Ovary (tissue), 9 donors: Measurements from ENCODE around the gene KAT6B. TPM values are rescaled to one million over a fixed set of nuclear protein-coding genes. Genes with fewer than 3 reads are reported as not detected.

Experiments
- DNase-seq, 5 donors: peaks; one replicate each; pipeline ENCODE4 v3.0.0-alpha.2; 2019 to 2020
- H3K27ac ChIP-seq, 2 donors: fragments of 200-600 bp; one replicate each; pipeline versions ENCODE4 v1.5.1 to v1.8.0; 2019 to 2022
- H3K27me3 ChIP-seq: fragments of 200-600 bp; one replicate; pipeline ENCODE4 v1.8.0; 2022
- H3K36me3 ChIP-seq: fragments of 200-600 bp; sonication (generic); one replicate; pipeline ENCODE4 v1.5.1; 2019
- H3K4me1 ChIP-seq: one replicate; pipeline ENCODE4 v1.8.1; 2013; ENCODE audit warnings: mild to moderate bottlenecking, moderate library complexity; ENCODE audit not compliant: insufficient read depth
- H3K4me3 ChIP-seq: fragments of 200-600 bp; sonication (generic); one replicate; pipeline ENCODE4 v1.5.1; 2017
- H3K9me3 ChIP-seq, 2 donors: fragments of 200-600 bp in 1 of 2; sonication (generic) in 1 of 2; one replicate each; pipeline versions ENCODE4 v1.5.1 to v1.8.1; 2013 to 2019; ENCODE audit warnings: mild to moderate bottlenecking in 1 of 2, moderate library complexity in 1 of 2
- EP300 ChIP-seq: sonication (generic); formaldehyde crosslinking; IDR thresholded peaks from one replicate; pipeline ENCODE4 v1.6.1; 2017; ENCODE audit warnings: antibody characterized with exemption
- POLR2A ChIP-seq: fragments of 450-650 bp; IDR thresholded peaks from one replicate; pipeline ENCODE4 v1.6.1; 2017; ENCODE audit warnings: antibody characterized with exemption, mild to moderate bottlenecking, moderate library complexity
- WGBS, 3 donors: extraction: QIAGEN DNeasy Blood & Tissue Kit in 1 of 3; methylation state at CpG; one replicate each; pipeline versions ENCODE4 v1.1.5 to v1.1.7; 2013 to 2017; 5-methylcytosine and 5-hydroxymethylcytosine counted together
- intact Hi-C, 4 donors: fragments of 100-400 bp; cut with DNase I; formaldehyde crosslinking; loops; one replicate each; pipeline versions ENCODE4 v1.11.0 to v1.15.1; 2022 to 2023
- polyA plus RNA-seq, 2 donors: library from polyadenylated mRNA; stranded (reverse); fragments of 200-250 nt in 1 of 2; fragments of 350-450 nt in 1 of 2; fragmentation: Illumina TruSeq in 1 of 2; extraction: RNeasy Lipid Tissue Mini Kit (QIAGEN cat#74804) in 1 of 2; gene quantifications; one replicate each; pipeline ENCODE4 v1.2.3, GENCODE V29; 2013 to 2014
- total RNA-seq, 7 donors: library from RNA; depleted of rRNA in 2 of 7; stranded (reverse); fragments of >200 nt in 2 of 7; fragmentation: NEBNext Ultra II Directional in 3 of 7; extraction: Animal tissue kit (Norgen Biotek cat#: 25700) in 3 of 7; gene quantifications; one replicate each; pipeline versions ENCODE4 v1.1.0 to v1.2.4, GENCODE V29; 2016 to 2023
- TF ChIP-seq, protein P1 (sequence below), 3 donors: fragments of 450-650 bp in 2 of 3; fragments of 200-600 bp in 1 of 3; IDR thresholded peaks; one replicate each; pipeline versions ENCODE4 v1.5.1 to v1.8.0; 2016 to 2022; ENCODE audit warnings: antibody characterized with exemption in 3 of 3, mild to moderate bottlenecking in 1 of 3
- donor health status: DM: no; HTN: no; CAD: no; lungs with moderate emphysema.
- donor health status: DM: no; HTN: no; CAD: no.
- donor health status: Bipolar disorder and iron deficiency.
- donor health status: DM: yes; HTN: yes; CAD: no.
- donor health status: DM: no; HTN: no; CAD: no.
- donor health status: DM: yes; HTN: yes; CAD: no.

The KAT6B gene
- total and polyA plus RNA-seq, 9 donors = 14.9 to 61.6 (median 49.2) TPM

- Histone ChIP-seq H3K27ac (no peak overlapping the region), H3K9me3 (no peaks in the 10 kb centered on the region), H3K4me1 (no peaks in the 10 kb centered on the region), H3K36me3 (no peaks in the 10 kb centered on the region), H3K27me3 (no peaks in the 10 kb centered on the region), H3K4me3 (no peak overlapping the region)
- WGBS, 3 donors = 80 to 92% (median 86%) methylated on average over 1 of the region's 1 CpG
- TF ChIP-seq POLR2A (no peak), EP300 (no peak)
- TF ChIP-seq, protein P1, sequence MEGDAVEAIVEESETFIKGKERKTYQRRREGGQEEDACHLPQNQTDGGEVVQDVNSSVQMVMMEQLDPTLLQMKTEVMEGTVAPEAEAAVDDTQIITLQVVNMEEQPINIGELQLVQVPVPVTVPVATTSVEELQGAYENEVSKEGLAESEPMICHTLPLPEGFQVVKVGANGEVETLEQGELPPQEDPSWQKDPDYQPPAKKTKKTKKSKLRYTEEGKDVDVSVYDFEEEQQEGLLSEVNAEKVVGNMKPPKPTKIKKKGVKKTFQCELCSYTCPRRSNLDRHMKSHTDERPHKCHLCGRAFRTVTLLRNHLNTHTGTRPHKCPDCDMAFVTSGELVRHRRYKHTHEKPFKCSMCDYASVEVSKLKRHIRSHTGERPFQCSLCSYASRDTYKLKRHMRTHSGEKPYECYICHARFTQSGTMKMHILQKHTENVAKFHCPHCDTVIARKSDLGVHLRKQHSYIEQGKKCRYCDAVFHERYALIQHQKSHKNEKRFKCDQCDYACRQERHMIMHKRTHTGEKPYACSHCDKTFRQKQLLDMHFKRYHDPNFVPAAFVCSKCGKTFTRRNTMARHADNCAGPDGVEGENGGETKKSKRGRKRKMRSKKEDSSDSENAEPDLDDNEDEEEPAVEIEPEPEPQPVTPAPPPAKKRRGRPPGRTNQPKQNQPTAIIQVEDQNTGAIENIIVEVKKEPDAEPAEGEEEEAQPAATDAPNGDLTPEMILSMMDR (IDR thresholded peaks at IDR 0.05) = no peak
- intact Hi-C loops = no loop called here
- DNase-seq = no peak
Observed at GRCh38 chr10:74797550-74797949, 28.9 kb upstream of the KAT6B start.

DNA sequence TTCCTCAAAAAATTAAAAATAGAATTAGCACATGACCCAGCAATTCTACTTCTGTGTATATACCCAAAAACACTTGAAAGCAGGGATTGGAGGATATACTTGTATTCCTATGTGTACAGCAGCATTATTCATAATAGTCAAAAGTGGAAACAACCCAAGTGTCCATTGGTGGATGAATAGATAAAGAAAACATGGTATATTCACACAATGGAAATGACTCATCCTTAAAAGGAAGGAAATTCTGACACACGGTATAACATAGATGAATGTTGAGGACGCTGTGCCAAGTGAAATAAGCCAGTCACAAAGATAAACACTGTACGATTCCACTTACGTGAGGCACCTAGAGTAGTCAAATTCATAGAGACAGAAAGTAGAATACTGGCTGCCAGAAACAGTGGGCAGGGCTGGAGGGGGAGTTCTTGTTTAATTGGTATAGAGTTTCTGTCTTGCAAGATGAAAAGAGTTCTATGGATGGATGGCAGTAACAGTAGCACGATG, 26.6 kb upstream of the KAT6B start:
- H3K4me3 ChIP-seq = no peak overlapping the region
- H3K27me3 ChIP-seq = no peaks in the 10 kb centered on the region
- no peak for DNase-seq
- intact Hi-C loops = no loop called here
- no peak overlapping the region for H3K27ac ChIP-seq
- H3K4me1 ChIP-seq = no peaks in the 10 kb centered on the region
- WGBS, 3 donors = 72 to 75% (median 75%) methylated on average over 5 of the region's 5 CpGs
- H3K36me3 ChIP-seq = no peaks in the 10 kb centered on the region
- H3K9me3 ChIP-seq = no peaks in the 10 kb centered on the region
- TF ChIP-seq, protein P1 (IDR thresholded peaks at IDR 0.05) = no peak

DNA sequence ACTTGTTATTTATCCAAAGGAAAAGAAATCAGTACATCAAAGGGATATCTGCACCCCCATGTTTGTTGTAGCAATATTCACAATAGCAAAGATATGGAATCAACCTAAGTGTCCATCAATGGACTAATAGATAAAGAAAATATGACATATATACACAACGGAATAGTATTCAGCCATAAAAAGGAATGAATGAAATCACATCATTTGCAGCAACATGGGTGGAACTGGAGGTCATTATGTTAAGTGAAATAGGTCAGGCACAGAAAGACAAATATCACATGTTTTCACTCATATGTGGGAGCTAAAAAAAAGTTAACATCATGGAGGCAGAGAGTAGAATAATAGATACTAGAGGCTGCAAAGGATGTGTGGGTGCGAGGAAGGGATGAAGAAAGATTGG, 25.0 kb upstream of the KAT6B start:
- H3K4me1 ChIP-seq = no peaks in the 10 kb centered on the region
- WGBS, 3 donors = 94 to 97% (median 95%) methylated on average over 2 of the region's 2 CpGs
- intact Hi-C loops = no loop called here
- no peaks in the 10 kb centered on the region for H3K9me3 ChIP-seq
- H3K36me3 ChIP-seq = no peaks in the 10 kb centered on the region
- H3K27ac ChIP-seq = no peak overlapping the region
- no peak for DNase-seq
- no peak for TF ChIP-seq EP300
- TF ChIP-seq, protein P1 (IDR thresholded peaks at IDR 0.05) = no peak
- no peak for TF ChIP-seq POLR2A
- H3K27me3 ChIP-seq = no peaks in the 10 kb centered on the region
- no peak overlapping the region for H3K4me3 ChIP-seq

DNA sequence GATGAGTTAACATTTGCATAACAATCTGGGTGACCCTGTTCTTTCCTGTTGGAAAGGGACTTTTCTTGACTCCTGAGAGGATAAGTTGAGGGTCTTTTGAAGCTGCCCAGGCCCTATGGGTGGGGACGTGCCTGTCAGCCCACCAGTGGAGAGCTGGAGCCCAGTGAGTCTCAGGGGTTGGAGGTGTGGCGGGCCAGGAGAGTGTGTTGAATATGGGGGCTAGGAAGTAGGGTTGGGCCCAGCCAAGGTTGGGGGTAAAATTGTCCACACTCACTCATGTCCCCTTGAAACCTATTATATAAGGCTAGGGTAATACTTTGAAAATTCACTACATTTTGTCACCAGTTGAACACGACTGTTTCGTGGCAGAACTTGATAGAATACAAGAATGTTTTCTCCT, 17.9 kb upstream of the KAT6B start:
- Histone ChIP-seq H3K27me3 (no peaks in the 10 kb centered on the region), H3K4me1 (no peaks in the 10 kb centered on the region), H3K9me3 (no peaks in the 10 kb centered on the region), H3K4me3 (no peak overlapping the region), H3K36me3 (no peaks in the 10 kb centered on the region), H3K27ac (no peak overlapping the region)
- no peak for DNase-seq
- intact Hi-C loops = no loop called here
- 93 to 97% (median 93%) methylated on average over 4 of the region's 4 CpGs for WGBS, 3 donors
- no peak for TF ChIP-seq EP300
- no peak for TF ChIP-seq POLR2A
- TF ChIP-seq, protein P1 (IDR thresholded peaks at IDR 0.05) = no peak

GRCh38 chr10:74810087-74810486, 16.3 kb upstream of the KAT6B start:
- Histone ChIP-seq H3K27me3 (no peaks in the 10 kb centered on the region), H3K36me3 (no peaks in the 10 kb centered on the region), H3K4me1 (no peaks in the 10 kb centered on the region), H3K4me3 (no peak overlapping the region), H3K9me3 (no peaks in the 10 kb centered on the region), H3K27ac (no peak overlapping the region)
- 95 to 99% (median 97%) methylated on average over 2 of the region's 2 CpGs for WGBS, 3 donors
- intact Hi-C loops = no loop called here
- no peak for DNase-seq
- TF ChIP-seq POLR2A = no peak
- no peak for TF ChIP-seq EP300
- TF ChIP-seq, protein P1 (IDR thresholded peaks at IDR 0.05) = no peak
